H1 (cell line): Measurements from ENCODE around the gene GCH1. TPM values are rescaled to one million over a fixed set of nuclear protein-coding genes. Genes with fewer than 3 reads are reported as not detected.

ENCODE experiments used
- CTCF ChIA-PET: fragments of 300-600 bp; sonication (Branson Sonifier 250); formaldehyde crosslinking; loops from one replicate; lab custom pipeline; 2021; ENCODE audit not compliant: partially characterized antibody; lab: Charles Lee
- POLR2A ChIA-PET: fragments of 300-600 bp; sonication (Branson Sonifier 250); formaldehyde crosslinking; loops from one replicate; lab custom pipeline; 2021; ENCODE audit warnings: inconsistent platforms; ENCODE audit not compliant: partially characterized antibody; lab: Charles Lee
- DNase-seq, 2 experiments: peaks; one replicate each; pipeline versions ENCODE4 v3.0.0 to v3.0.0-alpha.2; 2010 to 2022; ENCODE audit warnings: low spot score in 2 of 2, low read depth in 1 of 2, mixed read lengths in 1 of 2
- FAIRE-seq: peaks from 2 replicates; lab custom pipeline; 2011; peaks lifted over from hg19 to GRCh38; lab: Jason Lieb, UNC
- H2AFZ ChIP-seq: 2 replicates; pipeline ENCODE4 v1.8.1; 2012; ENCODE audit warnings: low read length, inconsistent platforms
- H2AK5ac ChIP-seq: 2 replicates; pipeline ENCODE4 v1.6.1; 2013; ENCODE audit warnings: low read depth, low read length
- H2BK120ac ChIP-seq: replicated peaks from 2 replicates; pipeline ENCODE3; 2013; ENCODE audit warnings: low read depth, low read length, inconsistent platforms
- H2BK12ac ChIP-seq: 2 replicates; pipeline ENCODE4 v1.6.1; 2013; ENCODE audit warnings: low read depth, low read length
- H2BK15ac ChIP-seq: 2 replicates; pipeline ENCODE4 v1.6.1; 2013; ENCODE audit warnings: low read length
- H2BK20ac ChIP-seq: 2 replicates; pipeline ENCODE4 v1.6.1; 2013; ENCODE audit warnings: low read length
- H2BK5ac ChIP-seq: 2 replicates; pipeline ENCODE4 v1.6.1; 2013; ENCODE audit warnings: low read depth, low read length
- H3K14ac ChIP-seq: 2 replicates; pipeline ENCODE4 v1.6.1; 2013; ENCODE audit warnings: inconsistent platforms; ENCODE audit not compliant: insufficient read length
- H3K18ac ChIP-seq: 2 replicates; pipeline ENCODE4 v1.6.1; 2013; ENCODE audit warnings: low read length; ENCODE audit errors: extremely low read depth
- H3K23ac ChIP-seq: 2 replicates; pipeline ENCODE4 v1.6.1; 2013; ENCODE audit warnings: inconsistent platforms; ENCODE audit not compliant: insufficient read length
- H3K23me2 ChIP-seq: 2 replicates; pipeline ENCODE4 v1.6.1; 2013; ENCODE audit warnings: low read depth, low read length
- H3K27ac ChIP-seq: 2 replicates; pipeline ENCODE4 v1.6.1; 2011; ENCODE audit warnings: low read depth, low read length, inconsistent platforms
- H3K27me3 ChIP-seq, 4 experiments: replicated peaks in 1 of 4; 1 replicate in 1 of 4; 2 replicates in 3 of 4; pipeline versions ENCODE4 v1.6.1 to v1.8.1; 2011 to 2013; ENCODE audit warnings: low read length in 3 of 4, mild to moderate bottlenecking in 3 of 4, inconsistent platforms in 2 of 4, mixed read lengths in 2 of 4, moderate library complexity in 1 of 4; ENCODE audit not compliant: control insufficient read depth in 3 of 4, insufficient read depth in 3 of 4; ENCODE audit errors: extremely low read depth in 1 of 4
- H3K36me3 ChIP-seq, 4 experiments: 2 replicates each; pipeline versions ENCODE4 v1.6.1 to v1.8.1; 2011 to 2013; ENCODE audit warnings: mild to moderate bottlenecking in 4 of 4, low read length in 3 of 4, moderate library complexity in 2 of 4, control low read depth in 1 of 4, inconsistent platforms in 1 of 4; ENCODE audit not compliant: insufficient read depth in 4 of 4, control insufficient read depth in 2 of 4
- H3K4ac ChIP-seq: replicated peaks from 2 replicates; pipeline ENCODE3; 2013; ENCODE audit warnings: low read length, low read depth, mixed read lengths, inconsistent platforms; ENCODE audit not compliant: insufficient read length
- H3K4me1 ChIP-seq, 4 experiments: replicated peaks in 1 of 4; 1 replicate in 1 of 4; 2 replicates in 3 of 4; pipeline versions ENCODE4 v1.6.1 to v1.8.1; 2011 to 2013; ENCODE audit warnings: low read length in 3 of 4, inconsistent platforms in 2 of 4, mixed read lengths in 1 of 4; ENCODE audit not compliant: insufficient read depth in 4 of 4, control insufficient read depth in 3 of 4
- H3K4me2 ChIP-seq, 2 experiments: 2 replicates each; pipeline versions ENCODE4 v1.6.1 to v1.8.1; 2011 to 2013; ENCODE audit warnings: low read depth in 2 of 2, low read length in 2 of 2, control low read depth in 1 of 2, inconsistent platforms in 1 of 2, mild to moderate bottlenecking in 1 of 2; ENCODE audit not compliant: insufficient read depth in 1 of 2
- H3K4me3 ChIP-seq, 4 experiments: fragments of 200-600, 300-600 bp in 1 of 4; sonication (generic), shearing (Covaris generic), sonication (Bioruptor Twin) in 1 of 4; 2 replicates each; pipeline versions ENCODE4 v1.5.1 to v1.8.1; 2011 to 2016; ENCODE audit warnings: low read length in 4 of 4, low read depth in 3 of 4, control low read depth in 2 of 4, inconsistent platforms in 2 of 4, mild to moderate bottlenecking in 2 of 4, mixed read lengths in 1 of 4, moderate library complexity in 1 of 4; ENCODE audit not compliant: insufficient read depth in 2 of 4; ENCODE audit errors: extremely low read depth in 1 of 4
- H3K56ac ChIP-seq: replicated peaks from 2 replicates; pipeline ENCODE3; 2013; ENCODE audit warnings: low read depth, mild to moderate bottlenecking, mixed read lengths, low read length, inconsistent platforms; ENCODE audit not compliant: insufficient read length
- H3K79me1 ChIP-seq: 2 replicates; pipeline ENCODE4 v1.6.1; 2013; ENCODE audit warnings: low read depth, low read length, control low read depth
- H3K79me2 ChIP-seq, 2 experiments: 2 replicates each; pipeline versions ENCODE4 v1.6.1 to v1.8.1; 2012 to 2013; ENCODE audit warnings: low read length in 2 of 2, mild to moderate bottlenecking in 2 of 2, inconsistent platforms in 1 of 2; ENCODE audit not compliant: insufficient read depth in 2 of 2, control insufficient read depth in 1 of 2
- H3K9ac ChIP-seq, 4 experiments: replicated peaks in 1 of 4; 1 replicate in 1 of 4; 2 replicates in 3 of 4; pipeline versions ENCODE4 v1.6.1 to v1.8.1; 2011 to 2013; ENCODE audit warnings: low read depth in 3 of 4, low read length in 3 of 4, control low read depth in 2 of 4, mild to moderate bottlenecking in 2 of 4, moderate library complexity in 2 of 4, inconsistent platforms in 1 of 4; ENCODE audit errors: extremely low read depth in 1 of 4
- H3K9me3 ChIP-seq, 2 experiments: 2 replicates each; pipeline versions ENCODE4 v1.6.1 to v1.8.1; 2012 to 2013; ENCODE audit warnings: mild to moderate bottlenecking in 2 of 2, moderate library complexity in 2 of 2, control low read depth in 1 of 2, inconsistent platforms in 1 of 2, low read depth in 1 of 2, low read length in 1 of 2, mixed read lengths in 1 of 2; ENCODE audit not compliant: insufficient read depth in 2 of 2
- H4K20me1 ChIP-seq, 2 experiments: replicated peaks in 1 of 2; 2 replicates each; pipeline versions ENCODE3 to v1.8.1; 2011 to 2013; ENCODE audit warnings: inconsistent platforms in 2 of 2, low read length in 2 of 2, mild to moderate bottlenecking in 1 of 2; ENCODE audit not compliant: insufficient read depth in 2 of 2, control insufficient read depth in 1 of 2
- H4K5ac ChIP-seq: 2 replicates; pipeline ENCODE4 v1.6.1; 2013; ENCODE audit warnings: low read length, low read depth, mixed read lengths, inconsistent platforms; ENCODE audit not compliant: insufficient read length
- H4K8ac ChIP-seq: 2 replicates; pipeline ENCODE4 v1.8.0; 2013; ENCODE audit warnings: mild to moderate bottlenecking, moderate library complexity, low read length, inconsistent platforms; ENCODE audit not compliant: insufficient read depth; ENCODE audit errors: extremely low read depth
- H4K91ac ChIP-seq: replicated peaks from 2 replicates; pipeline ENCODE3; 2013; ENCODE audit warnings: low read length, mixed read lengths, inconsistent platforms; ENCODE audit not compliant: insufficient read length
- TAF7 ChIP-seq: optimal IDR thresholded peaks from 2 replicates; pipeline ENCODE3; 2011; ENCODE audit warnings: low read depth, mild to moderate bottlenecking, inconsistent platforms, low read length, moderate library complexity, borderline replicate concordance
- WGBS, 2 experiments: shearing (Covaris generic) in 1 of 2; methylation state at CpG; one replicate each; pipeline versions ENCODE4 v1.1.6 to v1.1.7; 2013 to 2015; ENCODE audit warnings: low lambda C conversion rate in 2 of 2, mixed read lengths in 2 of 2, inconsistent platforms in 1 of 2, low coverage in 1 of 2, missing lambda C conversion rate in 1 of 2; ENCODE audit not compliant: insufficient replicate concordance in 2 of 2, insufficient coverage in 1 of 2, insufficient read length in 1 of 2; ENCODE audit errors: extremely low coverage in 1 of 2, missing lambda C conversion rate in 1 of 2; 5-methylcytosine and 5-hydroxymethylcytosine counted together
- polyA plus RNA-seq, 7 experiments: library from polyadenylated mRNA; depleted of rRNA in 3 of 7; stranded (reverse) in 5 of 7; unstranded in 2 of 7; fragments of >200 nt in 5 of 7; fragments of 200-250 nt in 2 of 7; gene quantifications; 1 replicate in 5 of 7; 2 replicates in 1 of 7; 4 replicates in 1 of 7; pipeline versions ENCODE4 v1.2.1 to v1.2.3, GENCODE V29; 2011 to 2013; ENCODE audit warnings: missing spikeins in 2 of 7, mixed read lengths in 2 of 7
- total RNA-seq: library from RNA; stranded (reverse); fragmentation: NEBNext Ultra II Directional; extraction: Animal tissue kit (Norgen Biotek cat#: 25700); gene quantifications from 2 replicates; pipeline ENCODE4 v1.2.1, GENCODE V29; 2021

Gene GCH1
- total and polyA plus RNA-seq, 2 of the 8 experiments (the other 6 are each of a cell fraction or from before 2014, with no cell fraction given) = 7.3 to 7.9 TPM

DNA sequence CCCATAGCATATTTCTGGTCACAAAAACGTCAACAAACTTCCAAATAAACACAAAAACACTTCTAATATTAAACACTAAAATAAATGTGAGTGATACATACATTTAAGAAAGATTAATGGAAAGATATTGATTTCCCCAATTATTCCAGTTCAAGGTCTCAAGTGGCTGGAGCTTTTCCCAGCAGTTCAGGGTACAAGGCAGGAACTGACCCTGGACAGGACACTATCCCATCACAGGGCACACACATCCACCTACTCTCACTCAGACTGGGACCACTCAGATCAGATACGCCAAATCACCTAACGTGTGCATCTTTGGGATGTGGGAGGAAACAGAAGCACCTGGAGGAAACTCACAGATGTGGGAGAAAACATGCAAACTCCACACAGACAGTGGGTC is 50.4 kb downstream of the GCH1 start:
- Histone ChIP-seq H3K4ac (no peak overlapping the region), H3K27me3 (no peaks in the 10 kb centered on the region), H3K4me1 (no peaks in the 10 kb centered on the region; a peak in 2 of 7 replicates), H3K56ac (no peak overlapping the region), H4K5ac (no peak overlapping the region), H3K79me2 (no peaks in the 10 kb centered on the region), H2BK5ac (no peak overlapping the region), H3K9me3 (no peaks in the 10 kb centered on the region), H3K9ac (no peak overlapping the region), H2BK120ac (no peak overlapping the region), H3K18ac (no peak overlapping the region), H2AK5ac (no peak overlapping the region), H2BK12ac (no peak overlapping the region), H2BK20ac (no peak overlapping the region), H3K14ac (no peak overlapping the region), H3K79me1 (no peaks in the 10 kb centered on the region), H3K4me2 (no peak overlapping the region), H3K23ac (no peak overlapping the region), H4K8ac (no peak overlapping the region), H2BK15ac (no peak overlapping the region), H3K36me3 (no peaks in the 10 kb centered on the region), H3K23me2 (no peaks in the 10 kb centered on the region), H4K91ac (no peak overlapping the region), H4K20me1 (no peaks in the 10 kb centered on the region), H3K4me3 (no peak overlapping the region), H3K27ac (no peak overlapping the region), H2AFZ (no peak overlapping the region)
- ChIA-PET CTCF (no interaction called here), POLR2A (no interaction called here)
- no peak for DNase-seq
- 90% methylated on average over 3 of the region's 3 CpGs; no CpG with 5 or more reads in 1 of the 2 experiments for WGBS, 2 experiments
- no peak for FAIRE-seq
- TF ChIP-seq TAF7 = no peak
